HL-60 (cell line): ENCODE results near the gene WDR6.

Source experiments
- GABPA ChIP-seq: IDR thresholded peaks from 2 replicates; pipeline ENCODE4 v1.6.1; 2012; ENCODE audit warnings: low read depth
- POLR2AphosphoS5 ChIP-seq: IDR thresholded peaks from 2 replicates; pipeline ENCODE4 v1.6.1; 2012; ENCODE audit warnings: low read depth
- TF ChIP-seq, protein P1 (sequence below): IDR thresholded peaks from one replicate; pipeline ENCODE4 v1.5.1; 2011; ENCODE audit warnings: low read length, control low read depth, inconsistent platforms; ENCODE audit not compliant: insufficient read depth
- TF ChIP-seq, protein P2 (sequence below): IDR thresholded peaks from 2 replicates; pipeline ENCODE4 v1.6.1; 2012; ENCODE audit warnings: low read depth; ENCODE audit not compliant: insufficient replicate concordance

DNA sequence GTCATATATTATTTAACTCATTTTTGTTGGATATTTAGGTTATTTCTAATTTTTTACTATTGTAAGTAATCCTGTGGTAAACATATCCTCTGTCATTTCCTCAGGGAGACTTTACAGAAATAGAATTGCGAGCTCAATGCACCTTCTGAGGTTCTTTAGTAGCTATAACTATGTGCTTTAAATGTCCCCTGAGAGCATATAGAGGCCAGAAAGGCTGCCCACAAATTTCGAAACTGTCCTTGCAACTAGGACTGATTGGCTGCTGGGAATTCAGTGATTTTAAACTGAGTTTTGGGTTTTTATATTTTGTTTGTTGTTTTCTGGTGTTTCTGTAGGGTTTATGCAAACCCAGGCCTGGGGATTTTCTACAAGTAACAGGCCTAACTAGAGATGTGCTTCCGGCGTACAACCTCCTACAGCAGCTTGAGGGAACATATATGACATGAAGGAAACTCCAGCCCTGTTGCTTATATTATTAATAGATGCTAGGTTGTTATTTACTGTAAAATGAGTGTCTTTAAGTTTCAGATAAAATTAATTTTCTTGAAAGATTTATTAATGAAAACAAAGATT lies 46.3 kb upstream of the WDR6 start:
- TF ChIP-seq, protein P1, sequence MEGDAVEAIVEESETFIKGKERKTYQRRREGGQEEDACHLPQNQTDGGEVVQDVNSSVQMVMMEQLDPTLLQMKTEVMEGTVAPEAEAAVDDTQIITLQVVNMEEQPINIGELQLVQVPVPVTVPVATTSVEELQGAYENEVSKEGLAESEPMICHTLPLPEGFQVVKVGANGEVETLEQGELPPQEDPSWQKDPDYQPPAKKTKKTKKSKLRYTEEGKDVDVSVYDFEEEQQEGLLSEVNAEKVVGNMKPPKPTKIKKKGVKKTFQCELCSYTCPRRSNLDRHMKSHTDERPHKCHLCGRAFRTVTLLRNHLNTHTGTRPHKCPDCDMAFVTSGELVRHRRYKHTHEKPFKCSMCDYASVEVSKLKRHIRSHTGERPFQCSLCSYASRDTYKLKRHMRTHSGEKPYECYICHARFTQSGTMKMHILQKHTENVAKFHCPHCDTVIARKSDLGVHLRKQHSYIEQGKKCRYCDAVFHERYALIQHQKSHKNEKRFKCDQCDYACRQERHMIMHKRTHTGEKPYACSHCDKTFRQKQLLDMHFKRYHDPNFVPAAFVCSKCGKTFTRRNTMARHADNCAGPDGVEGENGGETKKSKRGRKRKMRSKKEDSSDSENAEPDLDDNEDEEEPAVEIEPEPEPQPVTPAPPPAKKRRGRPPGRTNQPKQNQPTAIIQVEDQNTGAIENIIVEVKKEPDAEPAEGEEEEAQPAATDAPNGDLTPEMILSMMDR, result no peak
- no peak for TF ChIP-seq POLR2AphosphoS5
- TF ChIP-seq, protein P2, sequence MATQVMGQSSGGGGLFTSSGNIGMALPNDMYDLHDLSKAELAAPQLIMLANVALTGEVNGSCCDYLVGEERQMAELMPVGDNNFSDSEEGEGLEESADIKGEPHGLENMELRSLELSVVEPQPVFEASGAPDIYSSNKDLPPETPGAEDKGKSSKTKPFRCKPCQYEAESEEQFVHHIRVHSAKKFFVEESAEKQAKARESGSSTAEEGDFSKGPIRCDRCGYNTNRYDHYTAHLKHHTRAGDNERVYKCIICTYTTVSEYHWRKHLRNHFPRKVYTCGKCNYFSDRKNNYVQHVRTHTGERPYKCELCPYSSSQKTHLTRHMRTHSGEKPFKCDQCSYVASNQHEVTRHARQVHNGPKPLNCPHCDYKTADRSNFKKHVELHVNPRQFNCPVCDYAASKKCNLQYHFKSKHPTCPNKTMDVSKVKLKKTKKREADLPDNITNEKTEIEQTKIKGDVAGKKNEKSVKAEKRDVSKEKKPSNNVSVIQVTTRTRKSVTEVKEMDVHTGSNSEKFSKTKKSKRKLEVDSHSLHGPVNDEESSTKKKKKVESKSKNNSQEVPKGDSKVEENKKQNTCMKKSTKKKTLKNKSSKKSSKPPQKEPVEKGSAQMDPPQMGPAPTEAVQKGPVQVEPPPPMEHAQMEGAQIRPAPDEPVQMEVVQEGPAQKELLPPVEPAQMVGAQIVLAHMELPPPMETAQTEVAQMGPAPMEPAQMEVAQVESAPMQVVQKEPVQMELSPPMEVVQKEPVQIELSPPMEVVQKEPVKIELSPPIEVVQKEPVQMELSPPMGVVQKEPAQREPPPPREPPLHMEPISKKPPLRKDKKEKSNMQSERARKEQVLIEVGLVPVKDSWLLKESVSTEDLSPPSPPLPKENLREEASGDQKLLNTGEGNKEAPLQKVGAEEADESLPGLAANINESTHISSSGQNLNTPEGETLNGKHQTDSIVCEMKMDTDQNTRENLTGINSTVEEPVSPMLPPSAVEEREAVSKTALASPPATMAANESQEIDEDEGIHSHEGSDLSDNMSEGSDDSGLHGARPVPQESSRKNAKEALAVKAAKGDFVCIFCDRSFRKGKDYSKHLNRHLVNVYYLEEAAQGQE, result no peak
- TF ChIP-seq GABPA, result no peak
